CD14-positive monocyte (primary cell): Measurements from ENCODE around the gene OR52W1. TPM values are rescaled to one million over a fixed set of nuclear protein-coding genes. Genes with fewer than 3 reads are reported as not detected.

Experiments used
- DNase-seq, 3 donors: peaks; one replicate each; pipeline ENCODE4 v3.0.0-alpha.2; 2011 to 2022
- H2AFZ ChIP-seq: 2 replicates; pipeline ENCODE4 v1.6.0; 2012; ENCODE audit warnings: mild to moderate bottlenecking, low read depth, low read length, inconsistent platforms; ENCODE audit not compliant: insufficient read depth, poor library complexity, severe bottlenecking
- H3K27ac ChIP-seq, 2 donors: 1 replicate in 1 of 2; 2 replicates in 1 of 2; pipeline ENCODE4 v1.5.1; 2012 to 2013; ENCODE audit warnings: low read length in 2 of 2, control low read depth in 1 of 2, inconsistent platforms in 1 of 2, low read depth in 1 of 2, mild to moderate bottlenecking in 1 of 2
- H3K27me3 ChIP-seq, 2 donors: one replicate each; pipeline versions ENCODE4 v1.6.0 to v1.6.1; 2011 to 2013; ENCODE audit warnings: low read length in 2 of 2; ENCODE audit not compliant: control insufficient read depth in 2 of 2, insufficient read depth in 2 of 2
- H3K36me3 ChIP-seq, 2 donors: replicated peaks in 1 of 2; 1 replicate in 1 of 2; 2 replicates in 1 of 2; pipeline versions ENCODE4 v1.5.1 to v1.6.1; 2012 to 2013; ENCODE audit warnings: low read length in 2 of 2, control low read depth in 1 of 2, inconsistent platforms in 1 of 2, mild to moderate bottlenecking in 1 of 2; ENCODE audit not compliant: insufficient read depth in 2 of 2, control insufficient read depth in 1 of 2
- H3K4me1 ChIP-seq, 2 donors: 1 replicate in 1 of 2; 2 replicates in 1 of 2; pipeline versions ENCODE4 v1.5.1 to v1.6.1; 2012 to 2013; ENCODE audit warnings: low read length in 2 of 2, control low read depth in 1 of 2, inconsistent platforms in 1 of 2, mild to moderate bottlenecking in 1 of 2, moderate library complexity in 1 of 2; ENCODE audit not compliant: insufficient read depth in 2 of 2, control insufficient read depth in 1 of 2
- H3K4me2 ChIP-seq: replicated peaks from 2 replicates; pipeline ENCODE3; 2012; ENCODE audit warnings: low read length, moderate library complexity, mild to moderate bottlenecking; ENCODE audit not compliant: poor library complexity, severe bottlenecking; ENCODE audit errors: extremely low read depth
- H3K4me3 ChIP-seq, 3 experiments: fragments of 200-600 bp in 1 of 3; sonication (generic) in 1 of 3; replicated peaks in 1 of 3; 1 replicate in 2 of 3; 2 replicates in 1 of 3; pipeline ENCODE4 v1.5.1; 2011 to 2013; ENCODE audit warnings: low read length in 3 of 3, mild to moderate bottlenecking in 3 of 3, control low read depth in 2 of 3, low read depth in 2 of 3, inconsistent platforms in 1 of 3, moderate library complexity in 1 of 3
- H3K79me2 ChIP-seq: 2 replicates; pipeline ENCODE4 v1.6.0; 2012; ENCODE audit warnings: mild to moderate bottlenecking, control low read depth, inconsistent platforms, low read length, moderate library complexity; ENCODE audit not compliant: insufficient read depth
- H3K9ac ChIP-seq: 2 replicates; pipeline ENCODE4 v1.6.0; 2017; ENCODE audit warnings: low read length, mild to moderate bottlenecking; ENCODE audit not compliant: insufficient read depth, poor library complexity, severe bottlenecking
- H3K9me3 ChIP-seq, 2 donors: replicated peaks in 1 of 2; 1 replicate in 1 of 2; 2 replicates in 1 of 2; pipeline versions ENCODE4 v1.5.1 to v1.6.1; 2012 to 2013; ENCODE audit warnings: low read length in 2 of 2, control low read depth in 1 of 2; ENCODE audit not compliant: control insufficient read depth in 1 of 2, insufficient read depth in 1 of 2
- H4K20me1 ChIP-seq: 2 replicates; pipeline ENCODE4 v1.6.0; 2012; ENCODE audit warnings: mild to moderate bottlenecking, low read length, control low read depth, moderate library complexity; ENCODE audit not compliant: insufficient read depth
- H3K27ac Mint-ChIP-seq, 7 donors: one replicate each; pipeline ENCODE4 v1.8.0; 2020; ENCODE audit warnings: mild to moderate bottlenecking in 7 of 7, mixed read lengths in 7 of 7, moderate library complexity in 6 of 7, inconsistent platforms in 2 of 7
- H3K27me3 Mint-ChIP-seq, 3 donors: one replicate each; pipeline ENCODE4 v1.8.0; 2021 to 2022; ENCODE audit warnings: low read depth in 3 of 3, mild to moderate bottlenecking in 3 of 3, mixed read lengths in 3 of 3, moderate library complexity in 3 of 3, inconsistent platforms in 1 of 3
- H3K36me3 Mint-ChIP-seq, 2 donors: one replicate each; pipeline ENCODE4 v1.8.0; 2020; ENCODE audit warnings: mixed read lengths in 2 of 2, inconsistent platforms in 1 of 2, mild to moderate bottlenecking in 1 of 2
- H3K4me1 Mint-ChIP-seq: one replicate; pipeline ENCODE4 v1.8.0; 2020; ENCODE audit warnings: mild to moderate bottlenecking, mixed read lengths
- H3K4me3 Mint-ChIP-seq, 2 donors: one replicate each; pipeline ENCODE4 v1.8.0; 2020; ENCODE audit warnings: mild to moderate bottlenecking in 2 of 2, mixed read lengths in 2 of 2, moderate library complexity in 1 of 2
- H3K9me3 Mint-ChIP-seq, 7 donors: one replicate each; pipeline ENCODE4 v1.8.0; 2020 to 2022; ENCODE audit warnings: mixed read lengths in 7 of 7, mild to moderate bottlenecking in 6 of 7, moderate library complexity in 6 of 7, inconsistent platforms in 2 of 7
- CTCF ChIP-seq: fragments of 200-600 bp; IDR thresholded peaks from one replicate; pipeline ENCODE4 v1.8.0; 2022; ENCODE audit warnings: antibody characterized with exemption, mild to moderate bottlenecking
- WGBS: methylation state at CpG from one replicate; pipeline ENCODE4 v1.1.5; 2013; ENCODE audit warnings: missing lambda C conversion rate; ENCODE audit not compliant: insufficient coverage; 5-methylcytosine and 5-hydroxymethylcytosine counted together
- intact Hi-C, 2 donors: fragments of 100-400 bp; cut with micrococcal nuclease; formaldehyde crosslinking; loops; one replicate each; pipeline versions ENCODE4 v1.15.0 to v1.15.1; 2023
- polyA plus RNA-seq, 3 donors: library from polyadenylated mRNA; depleted of rRNA in 1 of 3; unstranded in 2 of 3; stranded (reverse) in 1 of 3; fragments of 300-500 nt in 2 of 3; fragments of >200 nt in 1 of 3; fragmentation: Illumina TruSeq in 2 of 3; gene quantifications; 1 replicate in 2 of 3; 2 replicates in 1 of 3; pipeline ENCODE4 v1.2.3, GENCODE V29; 2012 to 2021

Gene OR52W1
- polyA plus RNA-seq, 3 donors = not detected

GRCh38 chr11:6224421-6224820 is 25.4 kb downstream of the OR52W1 start:
- Mint-ChIP-seq H3K4me3 (no peak overlapping the region), H3K27ac (peak overlapping the region in 4 of 7 donors; percentile 38 to 83 (median 76)), H3K4me1 (peaks cover 66% of the 10 kb centered on the region), H3K27me3 (no peaks in the 10 kb centered on the region), H3K9me3 (no peaks in the 10 kb centered on the region), H3K36me3 (peaks cover 43 to 66% of the 10 kb centered on the region in 2 donors)
- no peak for DNase-seq
- Histone ChIP-seq H3K4me3 (no peak overlapping the region), H4K20me1 (peaks cover 6% of the 10 kb centered on the region), H3K79me2 (peaks cover 66% of the 10 kb centered on the region), H2AFZ (no peak overlapping the region), H3K9me3 (no peaks in the 10 kb centered on the region), H3K4me2 (no peak overlapping the region), H3K27ac (peak overlapping the region in 1 of 2 donors; percentile 74), H3K36me3 (peaks cover 38 to 66% of the 10 kb centered on the region in 2 donors), H3K27me3 (no peaks in the 10 kb centered on the region), H3K9ac (no peak overlapping the region), H3K4me1 (peaks cover 39 to 72% of the 10 kb centered on the region in 2 donors)
- intact Hi-C loops = no loop called here
- no peak for TF ChIP-seq CTCF
- WGBS = 97% methylated on average over 3 of the region's 3 CpGs

- H4K20me1 ChIP-seq = peaks cover 2% of the 10 kb centered on the region
- no peak overlapping the region for H3K4me3 ChIP-seq
- H3K27ac ChIP-seq = peak overlapping the region in 1 of 2 donors; percentile 74
- H3K27ac Mint-ChIP-seq = peak overlapping the region; percentile 18 to 83 (median 58)
- H3K4me1 ChIP-seq = peaks cover 40 to 72% of the 10 kb centered on the region in 2 donors
- H3K4me2 ChIP-seq = no peak overlapping the region
- no peak overlapping the region for H3K9ac ChIP-seq
- H2AFZ ChIP-seq = no peak overlapping the region
- no peak overlapping the region for H3K4me3 Mint-ChIP-seq
- H3K9me3 ChIP-seq = no peaks in the 10 kb centered on the region
- DNase-seq = no peak
- intact Hi-C loops = no loop called here
- 100% methylated on average over 1 of the region's 1 CpG for WGBS
- H3K36me3 ChIP-seq = peaks cover 32 to 61% of the 10 kb centered on the region in 2 donors
- peaks cover 49 to 63% of the 10 kb centered on the region in 2 donors for H3K36me3 Mint-ChIP-seq
- TF ChIP-seq CTCF = no peak
- H3K27me3 Mint-ChIP-seq = peaks cover 0 to 1% (median 0%) of the 10 kb centered on the region in 3 donors
- H3K9me3 Mint-ChIP-seq = no peaks in the 10 kb centered on the region
- H3K79me2 ChIP-seq = peaks cover 72% of the 10 kb centered on the region
- H3K4me1 Mint-ChIP-seq = peaks cover 66% of the 10 kb centered on the region
- H3K27me3 ChIP-seq = no peaks in the 10 kb centered on the region
Measured at GRCh38 chr11:6225024-6225423, 26.0 kb downstream of the OR52W1 start.
